Measurements from ENCODE around the gene GNAZ.

GRCh38 chr22:23115369-23115768 lies 45.0 kb downstream of the GNAZ start:
- TF ChIP-seq CTCF (IDR thresholded peaks at IDR 0.05; ENCODE audit: low read depth, low read length, poor library complexity, severe bottlenecking) (no peak), EZH2phosphoT487 (IDR thresholded peaks at IDR 0.05; ENCODE audit: borderline replicate concordance, low read length) (no peak)
